ENCODE data around the gene PCSK5. TPM values are rescaled to one million over a fixed set of nuclear protein-coding genes. Genes with fewer than 3 reads are reported as not detected.

PCSK5 gene
- total and polyA plus RNA-seq, 4 donors, result 0.58 to 3.6 (median 0.82) TPM

DNA sequence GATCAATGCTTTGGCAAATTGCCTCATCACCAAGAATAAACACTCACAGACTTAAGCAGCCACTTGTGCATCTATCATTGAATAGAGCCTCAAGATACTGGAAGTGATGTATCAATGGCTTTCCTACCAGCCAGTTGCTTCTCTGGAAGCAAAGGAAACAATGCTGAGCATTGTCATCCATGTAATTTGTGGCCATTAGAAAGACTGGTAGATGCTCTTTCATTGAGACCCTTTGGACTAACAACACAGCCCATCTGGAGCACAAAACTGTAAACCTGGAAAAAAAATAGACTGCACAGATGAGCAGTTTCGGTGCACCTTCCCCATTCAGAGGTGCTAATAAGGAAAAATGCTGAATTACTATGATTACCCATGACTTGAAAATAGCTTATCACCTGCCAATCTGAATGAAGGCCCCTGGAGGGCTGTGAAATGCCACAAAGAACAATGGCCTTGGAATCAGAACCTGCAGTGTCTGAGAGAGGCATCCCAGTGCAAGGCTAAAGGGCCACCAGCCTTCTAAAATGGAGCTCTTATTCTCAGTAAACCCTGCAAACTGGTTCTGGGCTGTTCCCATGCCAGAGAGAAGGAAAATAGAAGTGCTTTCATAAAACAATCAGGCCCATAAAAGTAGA, 376.3 kb downstream of the PCSK5 start:
- WGBS, result 81% methylated on average over 1 of the region's 1 CpG
- TF ChIP-seq FOXA2 (IDR thresholded peaks at IDR 0.05) (no peak), FOXA1 (IDR thresholded peaks at IDR 0.05) (no peak), GABPA (IDR thresholded peaks at IDR 0.05 in 1 of 2, conservative IDR thresholded peaks at IDR 0.05 in 1 of 2) (no peak), RXRA (IDR thresholded peaks at IDR 0.05) (no peak), SP1 (IDR thresholded peaks at IDR 0.05) (no peak), NR2F2 (IDR thresholded peaks at IDR 0.05) (no peak), HNF4G (IDR thresholded peaks at IDR 0.05) (no peak), YY1 (IDR thresholded peaks at IDR 0.05) (no peak), EGR1 (IDR thresholded peaks at IDR 0.05; ENCODE audit: low read depth in 2 of 2) (no peak), TAF1 (conservative IDR thresholded peaks at IDR 0.05) (no peak), RAD21 (IDR thresholded peaks at IDR 0.05) (no peak), JUND (IDR thresholded peaks at IDR 0.05) (no peak), HNF4A (conservative IDR thresholded peaks at IDR 0.05) (no peak)
- TF ChIP-seq, protein P1, sequence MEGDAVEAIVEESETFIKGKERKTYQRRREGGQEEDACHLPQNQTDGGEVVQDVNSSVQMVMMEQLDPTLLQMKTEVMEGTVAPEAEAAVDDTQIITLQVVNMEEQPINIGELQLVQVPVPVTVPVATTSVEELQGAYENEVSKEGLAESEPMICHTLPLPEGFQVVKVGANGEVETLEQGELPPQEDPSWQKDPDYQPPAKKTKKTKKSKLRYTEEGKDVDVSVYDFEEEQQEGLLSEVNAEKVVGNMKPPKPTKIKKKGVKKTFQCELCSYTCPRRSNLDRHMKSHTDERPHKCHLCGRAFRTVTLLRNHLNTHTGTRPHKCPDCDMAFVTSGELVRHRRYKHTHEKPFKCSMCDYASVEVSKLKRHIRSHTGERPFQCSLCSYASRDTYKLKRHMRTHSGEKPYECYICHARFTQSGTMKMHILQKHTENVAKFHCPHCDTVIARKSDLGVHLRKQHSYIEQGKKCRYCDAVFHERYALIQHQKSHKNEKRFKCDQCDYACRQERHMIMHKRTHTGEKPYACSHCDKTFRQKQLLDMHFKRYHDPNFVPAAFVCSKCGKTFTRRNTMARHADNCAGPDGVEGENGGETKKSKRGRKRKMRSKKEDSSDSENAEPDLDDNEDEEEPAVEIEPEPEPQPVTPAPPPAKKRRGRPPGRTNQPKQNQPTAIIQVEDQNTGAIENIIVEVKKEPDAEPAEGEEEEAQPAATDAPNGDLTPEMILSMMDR (IDR thresholded peaks at IDR 0.05; ENCODE audit: low read depth, low read length, missing input control), result no peak
- TF ChIP-seq, protein P2, sequence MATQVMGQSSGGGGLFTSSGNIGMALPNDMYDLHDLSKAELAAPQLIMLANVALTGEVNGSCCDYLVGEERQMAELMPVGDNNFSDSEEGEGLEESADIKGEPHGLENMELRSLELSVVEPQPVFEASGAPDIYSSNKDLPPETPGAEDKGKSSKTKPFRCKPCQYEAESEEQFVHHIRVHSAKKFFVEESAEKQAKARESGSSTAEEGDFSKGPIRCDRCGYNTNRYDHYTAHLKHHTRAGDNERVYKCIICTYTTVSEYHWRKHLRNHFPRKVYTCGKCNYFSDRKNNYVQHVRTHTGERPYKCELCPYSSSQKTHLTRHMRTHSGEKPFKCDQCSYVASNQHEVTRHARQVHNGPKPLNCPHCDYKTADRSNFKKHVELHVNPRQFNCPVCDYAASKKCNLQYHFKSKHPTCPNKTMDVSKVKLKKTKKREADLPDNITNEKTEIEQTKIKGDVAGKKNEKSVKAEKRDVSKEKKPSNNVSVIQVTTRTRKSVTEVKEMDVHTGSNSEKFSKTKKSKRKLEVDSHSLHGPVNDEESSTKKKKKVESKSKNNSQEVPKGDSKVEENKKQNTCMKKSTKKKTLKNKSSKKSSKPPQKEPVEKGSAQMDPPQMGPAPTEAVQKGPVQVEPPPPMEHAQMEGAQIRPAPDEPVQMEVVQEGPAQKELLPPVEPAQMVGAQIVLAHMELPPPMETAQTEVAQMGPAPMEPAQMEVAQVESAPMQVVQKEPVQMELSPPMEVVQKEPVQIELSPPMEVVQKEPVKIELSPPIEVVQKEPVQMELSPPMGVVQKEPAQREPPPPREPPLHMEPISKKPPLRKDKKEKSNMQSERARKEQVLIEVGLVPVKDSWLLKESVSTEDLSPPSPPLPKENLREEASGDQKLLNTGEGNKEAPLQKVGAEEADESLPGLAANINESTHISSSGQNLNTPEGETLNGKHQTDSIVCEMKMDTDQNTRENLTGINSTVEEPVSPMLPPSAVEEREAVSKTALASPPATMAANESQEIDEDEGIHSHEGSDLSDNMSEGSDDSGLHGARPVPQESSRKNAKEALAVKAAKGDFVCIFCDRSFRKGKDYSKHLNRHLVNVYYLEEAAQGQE (IDR thresholded peaks at IDR 0.05), result no peak
- TF ChIP-seq, protein P3, sequence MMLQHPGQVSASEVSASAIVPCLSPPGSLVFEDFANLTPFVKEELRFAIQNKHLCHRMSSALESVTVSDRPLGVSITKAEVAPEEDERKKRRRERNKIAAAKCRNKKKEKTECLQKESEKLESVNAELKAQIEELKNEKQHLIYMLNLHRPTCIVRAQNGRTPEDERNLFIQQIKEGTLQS (IDR thresholded peaks at IDR 0.05), result no peak
- TF ChIP-seq, protein P4, sequence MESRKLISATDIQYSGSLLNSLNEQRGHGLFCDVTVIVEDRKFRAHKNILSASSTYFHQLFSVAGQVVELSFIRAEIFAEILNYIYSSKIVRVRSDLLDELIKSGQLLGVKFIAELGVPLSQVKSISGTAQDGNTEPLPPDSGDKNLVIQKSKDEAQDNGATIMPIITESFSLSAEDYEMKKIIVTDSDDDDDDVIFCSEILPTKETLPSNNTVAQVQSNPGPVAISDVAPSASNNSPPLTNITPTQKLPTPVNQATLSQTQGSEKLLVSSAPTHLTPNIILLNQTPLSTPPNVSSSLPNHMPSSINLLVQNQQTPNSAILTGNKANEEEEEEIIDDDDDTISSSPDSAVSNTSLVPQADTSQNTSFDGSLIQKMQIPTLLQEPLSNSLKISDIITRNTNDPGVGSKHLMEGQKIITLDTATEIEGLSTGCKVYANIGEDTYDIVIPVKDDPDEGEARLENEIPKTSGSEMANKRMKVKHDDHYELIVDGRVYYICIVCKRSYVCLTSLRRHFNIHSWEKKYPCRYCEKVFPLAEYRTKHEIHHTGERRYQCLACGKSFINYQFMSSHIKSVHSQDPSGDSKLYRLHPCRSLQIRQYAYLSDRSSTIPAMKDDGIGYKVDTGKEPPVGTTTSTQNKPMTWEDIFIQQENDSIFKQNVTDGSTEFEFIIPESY (IDR thresholded peaks at IDR 0.05), result no peak
- TF ChIP-seq, protein P5, sequence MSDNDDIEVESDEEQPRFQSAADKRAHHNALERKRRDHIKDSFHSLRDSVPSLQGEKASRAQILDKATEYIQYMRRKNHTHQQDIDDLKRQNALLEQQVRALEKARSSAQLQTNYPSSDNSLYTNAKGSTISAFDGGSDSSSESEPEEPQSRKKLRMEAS (IDR thresholded peaks at IDR 0.05), result no peak
- Histone ChIP-seq H3K27me3 (ENCODE audit: control insufficient read depth in 4 of 4, insufficient read depth in 4 of 4, low read length in 3 of 4) (no peaks in the 10 kb centered on the region), H3K9me3 (ENCODE audit: control insufficient read depth in 4 of 4, low read length in 3 of 4) (no peaks in the 10 kb centered on the region), H3K36me3 (ENCODE audit: control insufficient read depth in 4 of 4, insufficient read depth in 3 of 4, low read depth in 1 of 4, low read length in 3 of 4) (no peaks in the 10 kb centered on the region), H3K27ac (ENCODE audit: low read depth in 1 of 2, low read length in 2 of 2) (no peak overlapping the region), H3K4me1 (ENCODE audit: control insufficient read depth in 4 of 4, insufficient read depth in 4 of 4, low read length in 3 of 4) (peaks cover 0 to 5% (median 0%) of the 10 kb centered on the region in 4 donors), H3K9ac (ENCODE audit: low read depth in 1 of 2, low read length in 2 of 2) (no peak overlapping the region), H3K4me3 (ENCODE audit: low read depth in 1 of 3, low read length in 3 of 3) (no peak overlapping the region)
- DNase-seq (ENCODE audit: low spot score), result no peak
